Esophagus squamous epithelium (tissue), 4 donors: ENCODE measurements around the gene POLN.

Experiments
- CTCF ChIP-seq, 6 experiments: fragments of 450-650 bp in 4 of 6; fragments of 200-600 bp in 2 of 6; sonication (generic) in 2 of 6; IDR thresholded peaks; one replicate each; pipeline ENCODE4 v1.5.1; 2016 to 2019; ENCODE audit warnings: antibody characterized with exemption in 6 of 6, mild to moderate bottlenecking in 4 of 6, moderate library complexity in 4 of 6
- POLR2A ChIP-seq, 4 donors: fragments of 450-650 bp; IDR thresholded peaks; one replicate each; pipeline ENCODE4 v1.6.1; 2017; ENCODE audit warnings: antibody characterized with exemption in 4 of 4, mild to moderate bottlenecking in 4 of 4, moderate library complexity in 3 of 4

GRCh38 chr4:2093265-2093664, 148.7 kb downstream of the POLN start:
- TF ChIP-seq CTCF (IDR thresholded peaks at IDR 0.05) (no peak), POLR2A (IDR thresholded peaks at IDR 0.05) (no peak)
